Globus pallidus (tissue), 1 donor: ENCODE results near the gene TXNIP.

Source experiments
- DNase-seq: peaks from one replicate; pipeline ENCODE4 v3.0.0-alpha.2; 2015; ENCODE audit warnings: low spot score

The TXNIP gene

GRCh38 chr1:145985129-145985501 is 11.3 kb downstream of the TXNIP start:
- no peak for DNase-seq

- DNase-seq = no peak
These were observed 12.2 kb downstream of the TXNIP start for GRCh38 chr1:145983960-145984830.

GRCh38 chr1:145983206-145983675 is 13.1 kb downstream of the TXNIP start:
- no peak for DNase-seq

GRCh38 chr1:145982010-145982723 is 14.2 kb downstream of the TXNIP start:
- DNase-seq = no peak

GRCh38 chr1:145980457-145980994 is 15.9 kb downstream of the TXNIP start:
- DNase-seq = no peak

GRCh38 chr1:145979746-145980456 is 16.5 kb downstream of the TXNIP start:
- no peak for DNase-seq

- peak; percentile 98 for DNase-seq
These were observed 17.3 kb downstream of the TXNIP start for GRCh38 chr1:145978854-145979745.

- no peak for DNase-seq
These were observed 17.9 kb downstream of the TXNIP start for GRCh38 chr1:145978471-145978853.

- DNase-seq = peak; percentile 85
These were observed 18.6 kb downstream of the TXNIP start for GRCh38 chr1:145977486-145978470.

GRCh38 chr1:145977016-145977415 is 19.4 kb downstream of the TXNIP start:
- DNase-seq = no peak

- no peak for DNase-seq
These were observed 21.2 kb downstream of the TXNIP start for GRCh38 chr1:145975216-145975615.

- DNase-seq = no peak
These were observed 21.7 kb downstream of the TXNIP start for GRCh38 chr1:145974721-145975120.

- DNase-seq = no peak
These were observed 23.8 kb downstream of the TXNIP start for GRCh38 chr1:145972580-145972979.

GRCh38 chr1:145967288-145967687 is 29.1 kb downstream of the TXNIP start:
- DNase-seq = no peak

GRCh38 chr1:145965119-145965744 is 31.1 kb downstream of the TXNIP start:
- peak; percentile 5 for DNase-seq

- DNase-seq = peak; percentile 98
These were observed 31.9 kb downstream of the TXNIP start, which contains the start of the genes ANKRD34A and POLR3GL for GRCh38 chr1:145964328-145965118. Gene ANKRD34A (minus strand): TSS chr1:145964575. CDS start chr1:145961759, 2,816 bp downstream. Gene POLR3GL (plus strand): TSS chr1:145964690. CDS start chr1:145974866, 10,176 bp downstream.

- no peak for DNase-seq
These were observed 32.9 kb downstream of the TXNIP start for GRCh38 chr1:145963265-145964019.
